ENCODE data around the gene JUN.
"Not testable (repeated sequence)": the region's sequence is repeated elsewhere in the genome, so short reads cannot be mapped to it uniquely, and the experiment has no call there.

Gene JUN

GRCh38 chr1:58809325-58810010 is 25.6 kb upstream of the JUN start:
- TF ChIP-seq, protein P1, sequence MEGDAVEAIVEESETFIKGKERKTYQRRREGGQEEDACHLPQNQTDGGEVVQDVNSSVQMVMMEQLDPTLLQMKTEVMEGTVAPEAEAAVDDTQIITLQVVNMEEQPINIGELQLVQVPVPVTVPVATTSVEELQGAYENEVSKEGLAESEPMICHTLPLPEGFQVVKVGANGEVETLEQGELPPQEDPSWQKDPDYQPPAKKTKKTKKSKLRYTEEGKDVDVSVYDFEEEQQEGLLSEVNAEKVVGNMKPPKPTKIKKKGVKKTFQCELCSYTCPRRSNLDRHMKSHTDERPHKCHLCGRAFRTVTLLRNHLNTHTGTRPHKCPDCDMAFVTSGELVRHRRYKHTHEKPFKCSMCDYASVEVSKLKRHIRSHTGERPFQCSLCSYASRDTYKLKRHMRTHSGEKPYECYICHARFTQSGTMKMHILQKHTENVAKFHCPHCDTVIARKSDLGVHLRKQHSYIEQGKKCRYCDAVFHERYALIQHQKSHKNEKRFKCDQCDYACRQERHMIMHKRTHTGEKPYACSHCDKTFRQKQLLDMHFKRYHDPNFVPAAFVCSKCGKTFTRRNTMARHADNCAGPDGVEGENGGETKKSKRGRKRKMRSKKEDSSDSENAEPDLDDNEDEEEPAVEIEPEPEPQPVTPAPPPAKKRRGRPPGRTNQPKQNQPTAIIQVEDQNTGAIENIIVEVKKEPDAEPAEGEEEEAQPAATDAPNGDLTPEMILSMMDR (IDR thresholded peaks at IDR 0.05): no peak
- Histone ChIP-seq H3K4me3 (no peak overlapping the region), H3K27ac (no peak overlapping the region)
- DNase-seq (ENCODE audit: low spot score): no peak

- no peak overlapping the region for H3K4me3 ChIP-seq
- TF ChIP-seq, protein P1 (IDR thresholded peaks at IDR 0.05): no peak
- DNase-seq (ENCODE audit: low spot score): no peak
- H3K27ac ChIP-seq: no peak overlapping the region
Measured at GRCh38 chr1:58808077-58808476, 24.2 kb upstream of the JUN start.

- Histone ChIP-seq H3K27ac (no peak overlapping the region), H3K4me3 (no peak overlapping the region)
- TF ChIP-seq, protein P1 (IDR thresholded peaks at IDR 0.05): no peak
- no peak for DNase-seq (ENCODE audit: low spot score)
Measured at GRCh38 chr1:58805716-58806571, 22.1 kb upstream of the JUN start.

- Histone ChIP-seq H3K27ac (no peak overlapping the region), H3K4me3 (no peak overlapping the region)
- TF ChIP-seq, protein P1 (IDR thresholded peaks at IDR 0.05): no peak
- DNase-seq (ENCODE audit: low spot score): no peak
Measured at GRCh38 chr1:58804853-58805565, 21.2 kb upstream of the JUN start.

DNA sequence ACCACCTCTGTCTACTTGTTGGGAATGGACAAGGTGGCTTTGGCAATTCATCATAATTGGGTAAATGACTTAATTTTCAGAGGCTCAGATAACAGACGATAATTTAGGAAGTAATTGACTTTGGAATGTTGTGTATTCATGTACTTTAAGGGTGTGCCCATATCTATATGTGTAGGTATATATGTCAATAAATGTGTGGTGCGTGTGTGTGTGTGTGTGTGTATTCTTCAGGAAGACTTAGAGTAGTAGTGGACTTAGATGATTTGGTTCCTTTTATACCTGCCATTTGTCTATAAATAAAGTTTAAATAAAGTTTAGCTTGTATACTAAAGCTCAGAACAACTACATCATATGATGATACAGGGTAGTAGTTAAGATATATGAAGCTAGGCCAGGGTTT is 20.0 kb upstream of the JUN start:
- TF ChIP-seq, protein P1 (IDR thresholded peaks at IDR 0.05): no peak
- Histone ChIP-seq H3K4me3 (no peak overlapping the region), H3K27ac (no peak overlapping the region)
- no peak for DNase-seq (ENCODE audit: low spot score)

DNA sequence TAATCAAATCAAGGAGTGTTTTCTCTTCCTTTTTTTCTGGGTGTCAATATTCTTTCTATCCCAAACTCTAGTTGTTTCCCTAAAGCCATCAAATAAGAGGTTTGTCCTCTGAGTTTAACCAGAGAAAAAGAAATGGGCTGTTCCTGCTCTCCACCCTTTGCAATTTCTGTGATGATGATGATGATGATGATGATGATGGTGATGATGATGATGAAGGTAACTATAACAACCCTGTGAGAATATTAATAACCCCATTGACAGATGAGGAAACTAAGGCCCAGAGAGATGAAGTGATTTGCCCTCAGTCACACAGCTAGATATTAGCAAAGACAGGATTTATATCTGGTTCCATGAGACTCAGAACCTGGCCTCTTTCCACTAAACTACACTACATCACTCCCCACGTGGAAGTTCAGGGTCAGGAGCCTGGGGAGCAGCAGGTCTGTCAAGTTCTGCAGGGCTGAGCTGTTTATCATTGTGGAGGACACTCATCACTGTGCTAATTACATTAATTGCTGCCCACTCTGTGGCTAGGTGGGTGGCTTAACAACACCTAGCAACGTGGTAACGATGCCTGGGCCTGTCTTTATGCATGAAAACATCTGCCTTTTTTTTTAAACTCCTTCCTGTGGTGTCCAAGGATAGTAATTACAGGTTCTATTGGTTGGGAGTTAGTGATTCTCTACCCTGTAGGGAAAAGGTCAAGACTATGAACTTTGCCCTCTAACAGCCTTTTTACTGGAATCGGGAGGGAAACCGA is 19.0 kb upstream of the JUN start:
- no peak overlapping the region for H3K4me3 ChIP-seq
- H3K27ac ChIP-seq: no peak overlapping the region
- TF ChIP-seq, protein P1 (IDR thresholded peaks at IDR 0.05): no peak
- DNase-seq (ENCODE audit: low spot score): no peak

- not testable (repeated sequence) for H3K27ac ChIP-seq; DNase-seq (ENCODE audit: low spot score)
Measured at GRCh38 chr1:58801286-58801685, 17.4 kb upstream of the JUN start.

More at GRCh38 chr1:58801286-58801685, 17.4 kb upstream of the JUN start:
- H3K4me3 ChIP-seq: not testable (repeated sequence)

Data from coronary artery (tissue), 2 donors.